GM18526 (cell line): ENCODE results near the gene PTDSS2.

Experiments
- POLR2A ChIP-seq: IDR thresholded peaks from 3 replicates; pipeline ENCODE4 v1.6.1; 2011; ENCODE audit not compliant: insufficient read length; ENCODE audit errors: extremely low read depth

The PTDSS2 gene

DNA sequence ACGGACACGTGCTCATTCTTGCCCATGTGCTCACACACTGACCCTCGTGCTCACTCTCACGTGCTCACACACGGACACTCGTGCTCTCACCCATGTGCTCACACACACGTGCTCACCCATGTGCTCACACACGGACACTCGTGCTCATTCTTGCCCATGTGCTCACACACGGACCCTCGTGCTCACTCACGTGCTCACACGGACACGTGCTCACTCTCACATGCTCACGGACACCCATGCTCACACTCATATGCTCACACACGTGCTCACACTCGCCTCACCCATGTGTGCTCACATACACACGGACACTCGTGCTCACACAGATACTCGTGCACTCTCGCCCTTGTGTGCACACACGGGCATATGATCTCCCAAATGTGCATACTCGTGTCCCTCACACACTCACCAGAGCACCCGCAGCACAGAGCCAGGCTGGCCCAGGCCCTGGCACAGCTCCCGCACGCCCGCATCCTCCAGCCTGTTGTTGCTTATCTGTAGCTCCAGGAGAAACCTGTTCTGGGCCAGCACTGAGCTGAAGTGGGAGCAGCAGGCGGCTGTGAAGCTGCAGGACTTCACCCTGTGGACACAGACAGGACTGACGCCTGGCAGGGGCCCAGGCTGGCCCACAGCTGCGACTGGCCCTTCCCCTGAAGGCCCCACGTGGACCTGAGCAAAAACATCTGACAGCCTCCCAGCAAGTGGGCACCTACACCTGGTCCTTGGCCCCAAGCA lies 47.7 kb downstream of the PTDSS2 start:
- no peak for TF ChIP-seq POLR2A

DNA sequence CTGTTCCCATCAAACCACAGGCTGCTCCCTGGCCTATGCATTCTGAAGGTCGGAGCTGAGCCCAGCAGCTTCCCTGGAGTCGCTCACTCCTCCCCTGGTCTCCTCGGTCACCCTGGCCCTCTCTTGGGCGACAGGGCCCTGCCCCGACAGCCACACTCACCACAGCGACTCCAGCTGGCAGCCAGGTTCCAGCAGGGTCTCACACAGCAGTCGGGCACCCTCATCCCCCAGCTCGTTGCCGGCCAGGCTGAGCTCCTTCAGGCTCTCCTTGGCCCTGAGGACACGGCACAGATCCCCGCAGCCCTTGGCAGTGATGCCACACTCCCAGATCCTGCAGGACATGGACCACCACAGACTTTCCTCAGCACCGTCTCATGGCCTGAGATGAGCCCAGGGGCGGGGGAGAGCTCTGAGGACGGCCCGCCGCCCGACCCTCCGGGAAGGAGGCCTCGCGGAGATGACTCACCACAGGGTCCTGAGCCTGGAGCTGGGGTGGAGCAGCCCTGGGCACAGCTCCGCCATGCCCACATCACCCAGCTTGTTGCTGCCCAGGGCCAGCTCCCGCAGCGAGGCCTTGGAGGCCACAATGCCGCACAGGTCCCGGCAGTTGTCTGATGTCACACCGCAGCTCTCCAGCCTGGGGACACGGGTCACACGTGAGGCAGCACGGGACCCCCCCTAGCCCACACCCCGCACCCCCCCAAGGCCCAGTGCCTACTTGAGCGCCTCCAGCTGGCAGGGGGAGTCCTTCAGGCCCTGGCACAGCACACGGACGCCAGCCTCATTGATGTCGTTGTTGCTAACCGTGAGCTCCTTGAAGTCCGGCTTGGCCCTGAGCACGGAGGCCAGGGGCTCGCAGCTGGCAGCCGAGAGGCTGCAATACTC lies 48.5 kb downstream of the PTDSS2 start:
- no peak for TF ChIP-seq POLR2A

DNA sequence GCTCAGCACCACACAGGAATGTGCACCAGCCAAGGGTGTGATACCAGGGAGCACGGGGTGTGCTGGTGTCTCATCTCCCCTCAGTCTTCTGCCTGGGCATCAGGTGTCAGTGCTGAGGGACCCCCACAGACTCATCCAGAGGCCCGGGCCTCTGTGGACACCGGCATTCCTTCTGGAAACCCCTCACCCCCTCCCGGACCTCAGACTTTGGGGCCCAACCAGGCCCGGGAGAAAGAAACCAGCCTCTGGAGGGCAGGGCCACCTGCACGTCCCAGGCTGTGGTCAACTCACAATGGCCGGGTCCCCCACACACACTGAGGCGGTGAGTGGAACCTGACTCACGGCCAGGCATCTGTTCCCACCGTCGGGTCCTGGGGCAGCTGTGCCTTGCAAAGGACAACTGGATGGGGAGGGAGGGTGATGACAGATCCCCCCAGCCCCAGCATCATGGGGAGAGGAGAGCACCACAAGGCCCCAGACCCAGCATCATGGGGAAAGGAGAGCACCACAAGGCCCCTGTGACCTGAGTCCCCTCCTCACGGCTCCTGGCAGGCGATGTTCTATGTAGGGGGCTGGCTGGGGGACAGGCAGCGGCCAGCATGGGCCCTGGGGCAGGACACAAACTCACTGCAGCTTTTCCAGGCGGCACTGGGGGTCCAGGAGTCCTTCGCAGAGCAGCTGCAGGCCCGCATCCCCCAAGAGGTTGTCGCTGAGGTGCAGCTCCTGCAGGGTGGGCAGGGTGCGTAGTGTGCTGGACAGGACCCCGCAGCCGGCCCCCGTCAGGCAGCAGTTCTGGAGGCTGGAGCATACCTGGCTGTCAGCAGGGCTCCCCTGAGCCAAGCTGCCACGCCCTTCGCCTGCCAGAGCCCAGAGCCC lies 49.4 kb downstream of the PTDSS2 start:
- TF ChIP-seq POLR2A: no peak

DNA sequence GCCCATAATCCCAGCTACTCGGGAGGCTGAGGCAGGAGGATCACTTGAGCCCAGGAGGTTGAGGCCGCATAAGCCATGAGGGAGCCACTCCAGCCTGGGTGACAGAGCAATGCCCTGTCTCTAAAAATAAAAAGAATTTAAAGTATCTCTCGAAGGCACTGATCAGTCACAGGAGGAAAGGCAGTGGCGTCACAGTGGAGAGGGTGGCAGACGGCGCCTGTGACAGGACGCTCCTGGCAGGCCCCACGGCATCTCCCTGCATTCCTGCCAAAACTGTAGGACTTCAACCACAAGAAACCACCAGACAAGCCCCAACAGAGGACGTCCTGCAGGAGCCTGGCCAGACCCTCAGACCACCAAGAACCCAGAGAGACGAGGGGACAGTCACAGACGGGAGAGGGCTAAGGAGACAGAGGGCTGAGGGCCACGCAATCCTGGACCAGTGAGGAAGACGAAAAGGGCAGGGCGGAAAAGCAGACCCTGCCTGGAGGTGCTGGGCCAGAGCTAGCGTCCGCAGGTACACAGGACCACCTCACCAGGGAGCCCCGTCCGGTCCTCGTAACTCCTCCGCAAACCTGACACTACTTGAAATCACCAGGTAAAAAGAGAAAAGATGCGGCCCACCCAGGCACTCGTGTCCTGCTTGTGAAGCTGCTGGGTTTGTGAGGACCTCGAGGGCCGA lies 51.1 kb downstream of the PTDSS2 start:
- no peak for TF ChIP-seq POLR2A

DNA sequence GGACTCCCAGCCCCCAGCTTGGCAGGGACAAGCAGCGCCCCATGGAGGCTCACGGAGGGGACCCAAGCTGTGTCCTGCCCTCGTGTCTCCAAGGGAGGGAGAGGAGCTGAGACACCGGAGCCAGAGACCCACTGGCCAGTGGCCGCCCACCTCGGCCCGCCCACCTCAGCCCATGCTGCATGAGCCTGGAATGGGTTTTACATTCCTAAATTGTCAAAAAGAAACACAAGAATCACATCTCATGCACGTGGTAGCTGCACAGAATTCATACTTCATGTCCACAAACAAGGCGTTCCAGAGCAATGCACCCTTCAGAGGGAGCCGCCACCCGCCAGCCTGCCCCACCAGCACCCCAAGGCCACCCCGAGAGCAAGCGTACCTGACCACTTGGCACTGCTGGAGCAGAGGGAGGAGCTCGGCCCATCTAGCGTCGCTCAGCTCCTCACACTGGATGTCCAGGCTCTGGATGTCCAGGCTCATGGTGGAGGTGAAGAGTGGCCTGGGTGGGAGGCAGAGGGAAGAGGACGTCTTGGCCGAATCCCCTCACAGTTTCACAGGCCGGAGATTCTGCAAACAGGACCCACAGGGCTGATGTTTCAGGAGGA lies 51.7 kb downstream of the PTDSS2 start:
- TF ChIP-seq POLR2A: no peak

DNA sequence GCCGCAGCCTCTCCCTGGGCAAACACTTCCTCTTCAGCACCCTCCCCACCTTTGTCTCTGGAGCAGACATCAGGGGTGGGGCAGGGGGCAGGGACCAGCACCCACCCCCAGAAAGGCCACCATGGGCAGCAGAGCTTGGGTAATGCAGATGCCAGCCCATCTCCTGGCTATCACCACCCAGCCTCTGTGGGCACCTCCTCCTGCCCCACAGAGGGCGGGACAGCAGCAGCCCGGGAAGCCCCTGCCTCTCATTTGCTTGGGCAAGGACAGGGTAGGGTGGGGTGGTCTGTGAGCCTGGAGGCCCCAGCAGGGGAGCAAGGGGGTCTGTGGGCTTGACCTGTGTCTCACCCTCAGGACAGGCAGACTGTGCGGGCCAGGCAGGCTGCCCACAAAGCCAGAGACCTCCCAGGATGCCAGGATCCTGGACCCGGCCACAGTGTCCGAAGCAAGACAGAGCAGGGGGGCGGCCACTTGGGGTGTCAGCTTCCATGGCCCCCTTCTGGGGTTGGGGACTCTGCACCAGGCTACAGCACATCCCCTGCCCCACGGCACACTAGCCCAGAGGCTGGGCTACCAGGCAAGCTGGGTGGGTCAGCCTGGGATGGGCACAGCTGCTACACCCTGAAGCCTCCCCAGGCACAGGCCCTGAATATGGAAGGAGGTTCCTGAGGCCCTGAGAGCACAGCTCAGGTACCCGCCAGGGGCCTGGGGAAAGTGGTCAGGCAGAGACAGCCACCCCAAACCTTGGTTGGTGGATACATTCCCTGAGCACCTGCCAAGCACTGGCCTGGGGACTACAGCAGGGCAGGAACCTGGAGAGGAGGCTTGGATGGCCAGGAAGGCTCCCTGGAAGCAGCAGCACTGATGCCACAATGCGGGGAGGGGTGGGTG lies 52.5 kb downstream of the PTDSS2 start:
- no peak for TF ChIP-seq POLR2A

DNA sequence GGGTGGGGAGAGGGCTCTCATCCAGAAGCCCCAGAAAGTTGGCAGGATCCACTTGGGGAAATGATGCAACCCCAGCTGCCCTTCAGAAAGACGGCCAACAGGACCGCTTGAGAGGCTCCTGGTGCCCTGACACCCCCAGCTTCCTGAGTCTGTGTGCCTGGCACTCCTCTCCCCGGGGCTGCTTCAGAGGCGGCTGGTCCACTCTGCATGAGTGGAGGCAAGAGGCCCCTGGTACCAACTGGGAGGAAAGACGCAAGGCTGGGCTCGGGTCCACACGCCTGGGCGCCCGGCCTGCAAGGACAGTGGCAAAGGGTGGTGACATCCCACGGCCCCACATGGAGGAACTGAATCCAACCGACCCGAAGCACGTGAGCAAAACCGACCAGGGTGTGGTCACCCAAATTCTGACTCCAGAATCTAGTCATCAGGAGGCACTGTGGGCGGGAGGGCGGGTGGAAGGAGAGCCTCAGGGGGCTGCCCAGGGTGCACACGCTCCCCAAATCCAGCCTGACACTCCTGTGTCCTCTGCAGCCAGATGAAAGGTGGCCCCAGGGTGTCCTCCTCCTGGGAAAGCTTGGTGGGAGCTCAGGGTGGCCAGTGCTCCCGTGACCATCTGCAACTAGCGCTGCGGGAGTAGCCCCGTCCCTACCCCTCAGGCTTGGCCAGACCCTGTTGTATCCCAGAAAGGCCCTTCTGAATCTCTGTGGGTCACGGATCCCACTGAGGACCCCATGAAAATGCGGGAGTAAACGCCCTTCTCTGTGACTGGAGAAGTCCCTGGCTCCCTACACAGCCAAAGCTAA lies 53.3 kb downstream of the PTDSS2 start:
- TF ChIP-seq POLR2A: no peak

DNA sequence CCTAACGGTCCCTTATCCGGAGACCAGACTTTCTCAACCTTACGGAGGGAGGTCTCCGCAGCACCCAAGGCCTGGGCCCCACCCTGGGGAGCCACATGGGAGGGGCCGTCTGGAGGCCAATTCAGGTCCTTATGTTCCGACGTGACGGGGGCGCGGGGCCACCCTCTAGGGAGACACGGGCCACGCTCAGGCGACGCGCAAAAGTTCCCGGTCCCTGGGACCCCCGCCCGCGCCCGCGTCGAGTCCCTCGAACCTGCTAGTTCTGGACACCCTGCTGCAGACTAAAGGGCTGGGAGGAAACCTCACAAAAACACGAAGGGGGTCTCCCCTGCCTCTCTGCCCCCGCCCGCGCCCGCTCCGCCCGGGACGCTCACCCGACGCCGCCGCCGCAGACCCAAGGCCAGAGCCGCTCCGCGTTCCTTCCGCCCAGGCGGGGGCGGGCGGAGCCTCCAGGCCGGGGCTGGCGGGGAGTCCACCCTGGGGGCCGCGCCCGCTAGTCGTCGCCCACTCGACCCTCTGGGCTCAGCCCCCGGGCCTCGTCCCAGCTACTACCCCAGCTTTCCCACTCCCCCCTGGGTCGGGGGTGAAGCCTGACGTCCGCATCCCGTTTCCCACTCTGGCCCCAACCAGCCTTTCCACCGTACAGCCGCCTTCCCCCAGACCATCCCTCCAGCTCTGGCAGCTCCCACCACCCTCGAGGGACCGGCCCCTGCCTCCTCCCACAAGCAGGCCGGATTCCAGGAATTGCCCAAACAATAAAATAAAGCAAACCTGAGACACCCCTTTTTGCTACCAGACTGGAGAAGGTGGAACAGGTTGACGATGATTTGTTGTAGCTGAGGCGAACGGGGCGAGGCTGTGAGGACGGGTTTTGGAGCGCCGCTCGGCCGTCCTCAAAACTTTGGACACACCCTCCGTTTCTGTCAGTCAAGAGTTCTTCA lies 54.2 kb downstream of the PTDSS2 start:
- peak; percentile 21 for TF ChIP-seq POLR2A

DNA sequence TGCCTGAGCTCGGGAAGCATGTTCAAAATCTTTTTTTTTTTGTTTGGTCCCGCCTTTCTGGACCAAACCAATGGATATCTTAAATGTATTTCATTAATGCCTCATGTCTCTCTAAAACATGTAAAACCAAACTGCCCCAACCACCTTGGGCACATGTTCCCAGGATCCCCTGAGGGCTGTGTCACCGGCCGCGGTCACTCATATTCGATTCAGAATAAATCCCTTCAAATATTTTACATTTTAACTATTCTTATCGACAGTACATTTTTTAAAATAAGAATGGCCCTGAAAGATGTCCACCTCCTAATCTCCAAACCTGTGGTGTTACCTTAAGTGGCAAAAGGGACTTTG lies 54.9 kb downstream of the PTDSS2 start:
- no peak for TF ChIP-seq POLR2A

DNA sequence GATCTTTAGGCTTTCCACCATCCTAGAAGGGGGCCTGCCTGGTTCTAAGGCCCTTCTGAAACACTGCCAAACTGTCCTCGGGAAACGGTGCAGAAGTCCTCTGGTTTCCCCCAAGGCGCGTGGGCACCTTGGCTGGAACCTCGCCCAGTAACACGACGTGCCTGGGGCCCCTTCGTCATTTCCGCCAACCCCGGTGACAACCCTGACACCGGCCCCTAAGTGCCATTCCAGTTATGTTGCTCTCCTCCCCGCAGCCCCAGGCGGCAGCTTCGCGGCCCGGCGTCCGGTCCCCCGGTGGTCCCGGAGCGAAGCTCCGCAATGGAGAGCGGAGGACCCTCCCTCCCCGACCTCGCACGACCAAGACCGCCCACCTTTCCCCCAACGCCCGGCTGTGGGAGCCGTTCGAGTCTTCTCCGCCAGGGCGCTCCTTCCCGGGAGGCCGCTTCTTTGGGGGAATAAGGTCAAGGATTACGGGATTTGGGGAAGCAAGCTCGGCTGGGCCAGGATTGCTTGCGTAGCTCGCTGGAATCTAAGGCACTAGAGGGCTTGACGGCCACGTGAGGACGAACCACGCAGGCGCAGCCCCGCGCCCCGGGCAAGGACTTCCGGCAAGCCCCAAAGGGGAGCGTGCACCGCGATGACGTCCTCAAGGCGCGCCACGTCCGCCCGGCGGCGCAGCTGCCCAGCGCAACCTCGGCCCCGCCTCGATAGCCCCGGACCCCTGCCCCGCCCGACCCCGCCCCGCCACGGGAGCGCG lies 56.3 kb downstream of the PTDSS2 start:
- peak; percentile 74 for TF ChIP-seq POLR2A
